Activated CD4-positive, alpha-beta T cell treated with anti-CD3 and anti-CD28 coated beads for 36 hours (primary cell): ENCODE results near the gene CDH23. TPM values are rescaled to one million over a fixed set of nuclear protein-coding genes. Genes with fewer than 3 reads are reported as not detected.
"Not testable (repeated sequence)": the region's sequence is repeated elsewhere in the genome, so short reads cannot be mapped to it uniquely, and the experiment has no call there.

Source experiments
- ATAC-seq: fragments of 200-7000 bp; cut with Tn5 transposase; one replicate; pipeline ENCODE4 v1.10.0; 2021; ENCODE audit warnings: mild to moderate bottlenecking, moderate library complexity
- CTCF ChIA-PET: fragments of 350-600 bp; sonication (Branson Sonifier 250); formaldehyde crosslinking; loops from one replicate; lab custom pipeline; 2021; ENCODE audit warnings: antibody characterized with exemption; lab: Charles Lee
- POLR2A ChIA-PET: fragments of 350-600 bp; sonication (Branson Sonifier 250); formaldehyde crosslinking; loops from one replicate; lab custom pipeline; 2021; ENCODE audit warnings: antibody characterized with exemption, inconsistent platforms; lab: Charles Lee
- DNase-seq: peaks from one replicate; pipeline ENCODE4 v3.0.0-alpha.2; 2020
- H3K27ac Mint-ChIP-seq: one replicate; pipeline ENCODE4 v1.8.0; 2021; ENCODE audit warnings: mixed read lengths
- H3K27me3 Mint-ChIP-seq: one replicate; pipeline ENCODE4 v1.8.0; 2021; ENCODE audit warnings: mixed read lengths
- H3K36me3 Mint-ChIP-seq: one replicate; pipeline ENCODE4 v1.8.0; 2021; ENCODE audit warnings: low read depth, mixed read lengths
- H3K4me1 Mint-ChIP-seq: one replicate; pipeline ENCODE4 v1.8.0; 2021; ENCODE audit warnings: mixed read lengths
- H3K4me3 Mint-ChIP-seq: one replicate; pipeline ENCODE4 v1.8.0; 2021; ENCODE audit warnings: mild to moderate bottlenecking, moderate library complexity, mixed read lengths
- H3K9me3 Mint-ChIP-seq: one replicate; pipeline ENCODE4 v1.8.0; 2021; ENCODE audit warnings: low read depth, mixed read lengths
- intact Hi-C, 2 experiments: fragments of 100-400 bp; cut with DNase I in 1 of 2; cut with micrococcal nuclease in 1 of 2; formaldehyde crosslinking; loops; one replicate each; pipeline versions ENCODE4 v1.14.2 to v1.15.1; 2022 to 2024; cut with DNase I, micrococcal nuclease
- total RNA-seq, 2 experiments: library from RNA; stranded (reverse); gene quantifications; one replicate each; pipeline ENCODE4 v1.2.3, GENCODE V29; 2021

CDH23 gene
- total RNA-seq, 2 experiments from 2014 or later, result 1.5 to 1.6 TPM

GRCh38 chr10:71595649-71596048 lies 198.9 kb downstream of the CDH23 start:
- no peak overlapping the region for H3K27ac Mint-ChIP-seq
- no peaks in the 10 kb centered on the region for H3K27me3 Mint-ChIP-seq
- ATAC-seq, result no peak
- CTCF ChIA-PET, result no interaction called here
- DNase-seq, result no peak
- POLR2A ChIA-PET, result no interaction called here
- no peaks in the 10 kb centered on the region for H3K9me3 Mint-ChIP-seq
- intact Hi-C loops, result no loop called here
- no peak overlapping the region for H3K4me3 Mint-ChIP-seq
- H3K36me3 Mint-ChIP-seq, result no peaks in the 10 kb centered on the region
- peaks cover 1% of the 10 kb centered on the region for H3K4me1 Mint-ChIP-seq

- CTCF ChIA-PET, result no interaction called here
- intact Hi-C loops, result no loop called here
- Mint-ChIP-seq H3K27ac (no peak overlapping the region), H3K4me1 (peaks cover 6% of the 10 kb centered on the region), H3K9me3 (no peaks in the 10 kb centered on the region), H3K4me3 (no peak overlapping the region), H3K36me3 (no peaks in the 10 kb centered on the region), H3K27me3 (no peaks in the 10 kb centered on the region)
- POLR2A ChIA-PET, result no interaction called here
- no peak for ATAC-seq
- no peak for DNase-seq
Observed at GRCh38 chr10:71596127-71596526, 199.4 kb downstream of the CDH23 start.

GRCh38 chr10:71596759-71597158 lies 200.0 kb downstream of the CDH23 start:
- POLR2A ChIA-PET, result no interaction called here
- DNase-seq (no peak), ATAC-seq (no peak)
- H3K27ac Mint-ChIP-seq, result no peak overlapping the region
- no peak overlapping the region for H3K4me3 Mint-ChIP-seq
- no peaks in the 10 kb centered on the region for H3K36me3 Mint-ChIP-seq
- H3K27me3 Mint-ChIP-seq, result no peaks in the 10 kb centered on the region
- H3K4me1 Mint-ChIP-seq, result peaks cover 11% of the 10 kb centered on the region
- CTCF ChIA-PET, result no interaction called here
- intact Hi-C loops, result no loop called here
- no peaks in the 10 kb centered on the region for H3K9me3 Mint-ChIP-seq

- intact Hi-C loops, result no loop called here
- CTCF ChIA-PET, result interaction anchor here (1.6 kb wide), 2 partner anchors 11 to 49 kb away, joined by 4 to 6 read pairs; no protein-coding TSS in a partner anchor
- Mint-ChIP-seq H3K27me3 (no peaks in the 10 kb centered on the region), H3K36me3 (no peaks in the 10 kb centered on the region), H3K27ac (no peak overlapping the region), H3K9me3 (no peaks in the 10 kb centered on the region), H3K4me1 (peaks cover 11% of the 10 kb centered on the region), H3K4me3 (no peak overlapping the region)
- DNase-seq, result no peak
- POLR2A ChIA-PET, result no interaction called here
- ATAC-seq, result no peak
Observed at GRCh38 chr10:71597821-71598498, 201.2 kb downstream of the CDH23 start.

GRCh38 chr10:71598621-71599055 lies 201.9 kb downstream of the CDH23 start:
- intact Hi-C loops, result no loop called here
- ChIA-PET CTCF (interaction anchor here (1.6 kb wide), 2 partner anchors 11 to 50 kb away, joined by 4 to 6 read pairs; no protein-coding TSS in a partner anchor), POLR2A (no interaction called here)
- Mint-ChIP-seq H3K4me1 (peaks cover 11% of the 10 kb centered on the region), H3K27me3 (no peaks in the 10 kb centered on the region), H3K4me3 (no peak overlapping the region), H3K9me3 (no peaks in the 10 kb centered on the region), H3K27ac (no peak overlapping the region), H3K36me3 (no peaks in the 10 kb centered on the region)
- DNase-seq (no peak), ATAC-seq (no peak)

- H3K9me3 Mint-ChIP-seq, result no peaks in the 10 kb centered on the region
- ATAC-seq (no peak), DNase-seq (no peak)
- no peak overlapping the region for H3K27ac Mint-ChIP-seq
- no peaks in the 10 kb centered on the region for H3K27me3 Mint-ChIP-seq
- ChIA-PET CTCF (interaction anchor here (1.6 kb wide), 1 partner anchor 10 kb away, joined by 6 read pairs; no protein-coding TSS in a partner anchor), POLR2A (no interaction called here)
- H3K4me3 Mint-ChIP-seq, result no peak overlapping the region
- H3K36me3 Mint-ChIP-seq, result no peaks in the 10 kb centered on the region
- intact Hi-C loops, result no loop called here
- H3K4me1 Mint-ChIP-seq, result peaks cover 11% of the 10 kb centered on the region
Observed at GRCh38 chr10:71599518-71599917, 202.8 kb downstream of the CDH23 start.

- CTCF ChIA-PET, H3K9me3 Mint-ChIP-seq, H3K27me3 Mint-ChIP-seq, ATAC-seq, DNase-seq, H3K4me3 Mint-ChIP-seq, H3K27ac Mint-ChIP-seq, H3K36me3 Mint-ChIP-seq, POLR2A ChIA-PET: not testable (repeated sequence)
- peaks cover 14% of the 10 kb centered on the region for H3K4me1 Mint-ChIP-seq
- intact Hi-C loops, result loop anchor here (2.0 to 10.0 kb wide), 2 partner anchors 281 to 285 kb away; partner anchors contain the start of gene SLC29A3 (in 2 of the 2)
Observed at GRCh38 chr10:71600242-71600641, 203.5 kb downstream of the CDH23 start.

GRCh38 chr10:71600849-71601248 lies 204.1 kb downstream of the CDH23 start:
- Mint-ChIP-seq H3K27me3 (no peaks in the 10 kb centered on the region), H3K4me1 (peaks cover 14% of the 10 kb centered on the region), H3K36me3 (no peaks in the 10 kb centered on the region), H3K9me3 (no peaks in the 10 kb centered on the region), H3K27ac (peak overlapping the region; percentile 65), H3K4me3 (no peak overlapping the region)
- intact Hi-C loops, result loop anchor here (2.0 to 10.0 kb wide), 2 partner anchors 282 to 286 kb away; partner anchors contain the start of gene SLC29A3 (in 2 of the 2)
- CTCF ChIA-PET, result no interaction called here
- DNase-seq, result peak; percentile 19
- peak; percentile 64 for ATAC-seq
- POLR2A ChIA-PET, result no interaction called here

- H3K36me3 Mint-ChIP-seq, result no peaks in the 10 kb centered on the region
- POLR2A ChIA-PET, result no interaction called here
- H3K4me3 Mint-ChIP-seq, result no peak overlapping the region
- peak overlapping the region; percentile 37 for H3K27ac Mint-ChIP-seq
- intact Hi-C loops, result loop anchor here (2.0 to 10.0 kb wide), 2 partner anchors 282 to 286 kb away; partner anchors contain the start of gene SLC29A3 (in 2 of the 2)
- no peak for ATAC-seq
- CTCF ChIA-PET, result no interaction called here
- no peaks in the 10 kb centered on the region for H3K27me3 Mint-ChIP-seq
- no peaks in the 10 kb centered on the region for H3K9me3 Mint-ChIP-seq
- peaks cover 14% of the 10 kb centered on the region for H3K4me1 Mint-ChIP-seq
- no peak for DNase-seq
Observed at GRCh38 chr10:71601273-71601672, 204.6 kb downstream of the CDH23 start.

GRCh38 chr10:71603150-71603549 lies 206.4 kb downstream of the CDH23 start:
- peaks cover 14% of the 10 kb centered on the region for H3K4me1 Mint-ChIP-seq
- no peaks in the 10 kb centered on the region for H3K9me3 Mint-ChIP-seq
- ATAC-seq (no peak), DNase-seq (no peak)
- no peaks in the 10 kb centered on the region for H3K36me3 Mint-ChIP-seq
- H3K27me3 Mint-ChIP-seq, result no peaks in the 10 kb centered on the region
- no peak overlapping the region for H3K27ac Mint-ChIP-seq
- ChIA-PET POLR2A (no interaction called here), CTCF (no interaction called here)
- intact Hi-C loops, result loop anchor here in 1 of 2 experiments (10.0 kb wide), 1 partner anchor 288 kb away; the partner anchor contains the start of gene SLC29A3
- H3K4me3 Mint-ChIP-seq, result no peak overlapping the region

- H3K4me3 Mint-ChIP-seq, result no peak overlapping the region
- peaks cover 14% of the 10 kb centered on the region for H3K4me1 Mint-ChIP-seq
- CTCF ChIA-PET, result interaction anchor here (0.6 to 1.2 kb wide), 2 partner anchors 33 to 104 kb away, joined by 4 read pairs; no protein-coding TSS in a partner anchor
- DNase-seq, result no peak
- POLR2A ChIA-PET, result interaction anchor here (0.6 kb wide), 1 partner anchor 25 kb away, joined by 3 read pairs; no protein-coding TSS in a partner anchor
- no peak for ATAC-seq
- no peaks in the 10 kb centered on the region for H3K36me3 Mint-ChIP-seq
- intact Hi-C loops, result loop anchor here in 1 of 2 experiments (10.0 kb wide), 1 partner anchor 289 kb away; the partner anchor contains the start of gene SLC29A3
- no peaks in the 10 kb centered on the region for H3K27me3 Mint-ChIP-seq
- H3K9me3 Mint-ChIP-seq, result no peaks in the 10 kb centered on the region
- no peak overlapping the region for H3K27ac Mint-ChIP-seq
Observed at GRCh38 chr10:71603754-71604153, 207.0 kb downstream of the CDH23 start.
